ENCODE results near the gene TRPM8. TPM values are rescaled to one million over a fixed set of nuclear protein-coding genes. Genes with fewer than 3 reads are reported as not detected.

The TRPM8 gene
- total and polyA plus RNA-seq, 2 donors (not counting 1 experiment from before 2014, with no cell fraction given): 0.49 to 0.99 TPM

DNA sequence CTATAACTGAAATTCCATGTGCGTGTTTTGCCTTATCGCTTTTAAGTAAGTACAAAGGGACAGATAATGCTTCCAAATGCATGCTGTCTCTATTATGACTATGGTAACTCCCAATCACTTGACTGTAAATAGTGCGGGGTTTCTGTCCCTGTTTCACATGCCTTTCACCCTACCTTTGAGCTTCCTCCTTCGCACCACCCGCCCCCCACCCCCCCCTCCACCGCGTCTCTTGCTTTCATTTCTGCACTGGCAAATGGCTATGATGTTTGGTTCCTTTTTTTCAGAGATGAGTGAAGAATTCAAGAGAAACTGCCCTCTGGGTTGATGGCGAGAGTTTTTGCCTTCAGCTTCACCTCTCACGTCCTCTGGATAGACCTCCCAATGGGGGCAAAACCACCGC, 108.3 kb downstream of the TRPM8 start:
- H4K20me1 ChIP-seq (ENCODE audit: control insufficient read depth, extremely low read depth, insufficient read depth, low read length): no peaks in the 10 kb centered on the region
- no peak overlapping the region for H3K27ac ChIP-seq (ENCODE audit: insufficient read depth, low read length)
- DNase-seq (ENCODE audit: low read depth in 2 of 2): no peak
- H3K4me3 ChIP-seq (replicated peaks in 1 of 4; ENCODE audit: control extremely low read depth in 1 of 4, insufficient read depth in 1 of 4, low read depth in 3 of 4, low read length in 4 of 4): peak overlapping the region; percentile 3 to 51 (median 32)
- no peaks in the 10 kb centered on the region for H3K27me3 ChIP-seq (ENCODE audit: control insufficient read depth, insufficient read depth, low read length)
- H3K36me3 ChIP-seq (ENCODE audit: control insufficient read depth, insufficient read depth, low read length): no peaks in the 10 kb centered on the region
- H3K9me3 ChIP-seq (ENCODE audit: control insufficient read depth, insufficient read depth, low read depth, low read length): no peaks in the 10 kb centered on the region
- TF ChIP-seq, protein P1, sequence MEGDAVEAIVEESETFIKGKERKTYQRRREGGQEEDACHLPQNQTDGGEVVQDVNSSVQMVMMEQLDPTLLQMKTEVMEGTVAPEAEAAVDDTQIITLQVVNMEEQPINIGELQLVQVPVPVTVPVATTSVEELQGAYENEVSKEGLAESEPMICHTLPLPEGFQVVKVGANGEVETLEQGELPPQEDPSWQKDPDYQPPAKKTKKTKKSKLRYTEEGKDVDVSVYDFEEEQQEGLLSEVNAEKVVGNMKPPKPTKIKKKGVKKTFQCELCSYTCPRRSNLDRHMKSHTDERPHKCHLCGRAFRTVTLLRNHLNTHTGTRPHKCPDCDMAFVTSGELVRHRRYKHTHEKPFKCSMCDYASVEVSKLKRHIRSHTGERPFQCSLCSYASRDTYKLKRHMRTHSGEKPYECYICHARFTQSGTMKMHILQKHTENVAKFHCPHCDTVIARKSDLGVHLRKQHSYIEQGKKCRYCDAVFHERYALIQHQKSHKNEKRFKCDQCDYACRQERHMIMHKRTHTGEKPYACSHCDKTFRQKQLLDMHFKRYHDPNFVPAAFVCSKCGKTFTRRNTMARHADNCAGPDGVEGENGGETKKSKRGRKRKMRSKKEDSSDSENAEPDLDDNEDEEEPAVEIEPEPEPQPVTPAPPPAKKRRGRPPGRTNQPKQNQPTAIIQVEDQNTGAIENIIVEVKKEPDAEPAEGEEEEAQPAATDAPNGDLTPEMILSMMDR (conservative IDR thresholded peaks at IDR 0.05 in 1 of 2, IDR thresholded peaks at IDR 0.05 in 1 of 2; ENCODE audit: low read depth in 1 of 2, low read length in 2 of 2): no peak
- no peak for TF ChIP-seq EZH2 (IDR thresholded peaks at IDR 0.05; ENCODE audit: low read length, missing control alignments)
- H2AFZ ChIP-seq (ENCODE audit: low read length): peak overlapping the region; percentile 30
- no peaks in the 10 kb centered on the region for H3K79me2 ChIP-seq (ENCODE audit: control insufficient read depth, insufficient read depth, low read length)
- no peak overlapping the region for H3K9ac ChIP-seq (ENCODE audit: insufficient read depth, low read length)
- peaks cover 2% of the 10 kb centered on the region for H3K4me1 ChIP-seq (ENCODE audit: control insufficient read depth, extremely low read depth, insufficient read depth, low read length)
- peak overlapping the region; percentile 79 for H3K4me2 ChIP-seq (ENCODE audit: extremely low read depth, insufficient read depth, low read length)

DNA sequence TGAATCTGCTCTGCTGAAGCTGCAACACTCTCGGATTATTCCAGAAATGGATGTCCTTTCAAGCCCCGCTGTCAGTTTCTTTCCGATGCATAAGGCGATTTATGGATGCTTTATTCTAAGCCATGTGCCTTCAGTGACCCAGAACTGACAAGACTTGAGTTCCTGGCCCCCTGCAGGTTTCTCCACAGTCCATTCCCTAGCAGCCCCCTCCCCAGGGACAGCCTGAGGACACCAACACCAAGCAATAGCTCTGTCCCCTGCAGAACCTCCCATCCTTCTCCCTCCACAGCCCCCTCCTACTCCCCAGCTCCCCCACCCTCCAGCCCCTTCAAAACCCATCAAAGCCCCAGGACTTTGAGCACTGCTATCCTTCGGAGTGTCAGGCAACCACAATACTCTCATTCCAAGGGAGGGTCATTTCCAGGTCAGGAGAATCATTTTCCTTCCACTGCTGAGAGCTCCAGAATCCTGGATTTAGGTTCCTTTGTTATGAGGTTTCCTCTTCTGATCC, 108.8 kb downstream of the TRPM8 start:
- Histone ChIP-seq H3K4me1 (ENCODE audit: control insufficient read depth, extremely low read depth, insufficient read depth, low read length) (peaks cover 2% of the 10 kb centered on the region), H3K36me3 (ENCODE audit: control insufficient read depth, insufficient read depth, low read length) (no peaks in the 10 kb centered on the region), H4K20me1 (ENCODE audit: control insufficient read depth, extremely low read depth, insufficient read depth, low read length) (no peaks in the 10 kb centered on the region), H3K79me2 (ENCODE audit: control insufficient read depth, insufficient read depth, low read length) (no peaks in the 10 kb centered on the region), H3K27ac (ENCODE audit: insufficient read depth, low read length) (no peak overlapping the region), H3K27me3 (ENCODE audit: control insufficient read depth, insufficient read depth, low read length) (no peaks in the 10 kb centered on the region), H2AFZ (ENCODE audit: low read length) (peak overlapping the region; percentile 30), H3K4me3 (replicated peaks in 1 of 4; ENCODE audit: control extremely low read depth in 1 of 4, insufficient read depth in 1 of 4, low read depth in 3 of 4, low read length in 4 of 4) (peak overlapping the region; percentile 3 to 51 (median 24)), H3K9me3 (ENCODE audit: control insufficient read depth, insufficient read depth, low read depth, low read length) (no peaks in the 10 kb centered on the region), H3K9ac (ENCODE audit: insufficient read depth, low read length) (no peak overlapping the region), H3K4me2 (ENCODE audit: extremely low read depth, insufficient read depth, low read length) (peak overlapping the region; percentile 79)
- DNase-seq (ENCODE audit: low read depth in 2 of 2): peak; percentile 35 to 77
- TF ChIP-seq, protein P1 (conservative IDR thresholded peaks at IDR 0.05 in 1 of 2, IDR thresholded peaks at IDR 0.05 in 1 of 2; ENCODE audit: low read depth in 1 of 2, low read length in 2 of 2): no peak
- no peak for TF ChIP-seq EZH2 (IDR thresholded peaks at IDR 0.05; ENCODE audit: low read length, missing control alignments)

DNA sequence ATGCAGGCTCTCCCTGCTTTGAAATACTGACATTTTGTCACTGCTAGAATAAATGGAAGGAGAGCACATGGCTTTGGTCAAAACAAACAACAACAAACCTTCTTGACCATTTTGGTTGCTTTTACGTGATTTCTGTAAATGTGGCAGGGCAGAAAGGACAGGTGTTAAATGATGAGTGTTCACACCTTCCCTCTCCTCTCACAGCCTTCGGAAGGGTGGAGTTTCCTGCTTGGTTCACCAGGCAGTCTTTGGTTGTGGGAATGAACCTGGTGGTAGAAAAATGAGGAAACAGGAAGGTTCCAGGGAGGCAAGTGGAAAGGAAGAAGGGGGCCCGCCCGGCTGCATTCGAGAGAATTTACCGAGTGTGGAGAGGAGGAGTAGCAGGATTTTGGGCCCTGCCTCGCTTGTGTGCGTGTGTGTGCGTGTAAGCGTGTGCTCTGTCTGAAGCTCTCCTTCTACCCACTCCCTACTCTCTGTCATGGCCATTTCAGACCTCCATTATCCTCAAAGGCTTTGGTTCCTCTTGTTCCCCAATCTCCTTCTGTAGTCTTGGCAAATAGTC, 109.6 kb downstream of the TRPM8 start:
- Histone ChIP-seq H3K9ac (ENCODE audit: insufficient read depth, low read length) (no peak overlapping the region), H3K79me2 (ENCODE audit: control insufficient read depth, insufficient read depth, low read length) (no peaks in the 10 kb centered on the region), H3K27ac (ENCODE audit: insufficient read depth, low read length) (no peak overlapping the region), H3K4me3 (replicated peaks in 1 of 4; ENCODE audit: control extremely low read depth in 1 of 4, insufficient read depth in 1 of 4, low read depth in 3 of 4, low read length in 4 of 4) (no peak overlapping the region), H3K9me3 (ENCODE audit: control insufficient read depth, insufficient read depth, low read depth, low read length) (no peaks in the 10 kb centered on the region), H3K4me2 (ENCODE audit: extremely low read depth, insufficient read depth, low read length) (no peak overlapping the region), H4K20me1 (ENCODE audit: control insufficient read depth, extremely low read depth, insufficient read depth, low read length) (no peaks in the 10 kb centered on the region), H3K36me3 (ENCODE audit: control insufficient read depth, insufficient read depth, low read length) (no peaks in the 10 kb centered on the region), H2AFZ (ENCODE audit: low read length) (no peak overlapping the region), H3K27me3 (ENCODE audit: control insufficient read depth, insufficient read depth, low read length) (no peaks in the 10 kb centered on the region), H3K4me1 (ENCODE audit: control insufficient read depth, extremely low read depth, insufficient read depth, low read length) (peaks cover 2% of the 10 kb centered on the region)
- DNase-seq (ENCODE audit: low read depth in 2 of 2): no peak
- no peak for TF ChIP-seq EZH2 (IDR thresholded peaks at IDR 0.05; ENCODE audit: low read length, missing control alignments)
- TF ChIP-seq, protein P1 (conservative IDR thresholded peaks at IDR 0.05 in 1 of 2, IDR thresholded peaks at IDR 0.05 in 1 of 2; ENCODE audit: low read depth in 1 of 2, low read length in 2 of 2): no peak
